NCI-H2171 (cell line): ENCODE results near the gene MRPL37.

ENCODE experiments used
- DNase-seq: peaks from one replicate; lab custom pipeline; 2025; lab: John Stamatoyannopoulos, UW

MRPL37 gene

GRCh38 chr1:54240741-54241335 is 40.9 kb downstream of the MRPL37 start:
- DNase-seq: no peak

- no peak for DNase-seq
Observed at GRCh38 chr1:54241364-54241763, 41.4 kb downstream of the MRPL37 start.

- no peak for DNase-seq
Observed at GRCh38 chr1:54243022-54243421, 43.1 kb downstream of the MRPL37 start.

GRCh38 chr1:54244655-54245054 is 44.7 kb downstream of the MRPL37 start:
- no peak for DNase-seq

GRCh38 chr1:54245501-54245900 is 45.5 kb downstream of the MRPL37 start:
- no peak for DNase-seq

- DNase-seq: no peak
Observed at GRCh38 chr1:54246116-54246721, 46.3 kb downstream of the MRPL37 start.

- no peak for DNase-seq
Observed at GRCh38 chr1:54247863-54248515, 48.0 kb downstream of the MRPL37 start.

GRCh38 chr1:54248966-54249365 is 49.0 kb downstream of the MRPL37 start:
- no peak for DNase-seq

GRCh38 chr1:54249819-54250435 is 50.0 kb downstream of the MRPL37 start:
- DNase-seq: no peak

- no peak for DNase-seq
Observed at GRCh38 chr1:54250670-54251069, 50.7 kb downstream of the MRPL37 start.

- DNase-seq: no peak
Observed at GRCh38 chr1:54252371-54252936, 52.5 kb downstream of the MRPL37 start.

GRCh38 chr1:54253480-54253879 is 53.5 kb downstream of the MRPL37 start:
- no peak for DNase-seq

GRCh38 chr1:54254055-54254454 is 54.1 kb downstream of the MRPL37 start:
- DNase-seq: peak; percentile 49

- no peak for DNase-seq
Observed at GRCh38 chr1:54255026-54255702, 55.2 kb downstream of the MRPL37 start.

GRCh38 chr1:54256522-54257345 is 56.8 kb downstream of the MRPL37 start:
- DNase-seq: no peak

- no peak for DNase-seq
Observed at GRCh38 chr1:54257346-54257620, 57.3 kb downstream of the MRPL37 start.

- no peak for DNase-seq
Observed at GRCh38 chr1:54257876-54258275, 57.9 kb downstream of the MRPL37 start.

- DNase-seq: peak; percentile 73
Observed at GRCh38 chr1:54259546-54260140, 59.7 kb downstream of the MRPL37 start.

- no peak for DNase-seq
Observed at GRCh38 chr1:54260810-54261209, 60.8 kb downstream of the MRPL37 start.

- no peak for DNase-seq
Observed at GRCh38 chr1:54262244-54262643, 62.3 kb downstream of the MRPL37 start.

GRCh38 chr1:54263601-54264226 is 63.7 kb downstream of the MRPL37 start:
- DNase-seq: no peak
